HepG2 (cell line): ENCODE results near the gene PGC. TPM values are rescaled to one million over a fixed set of nuclear protein-coding genes. Genes with fewer than 3 reads are reported as not detected.

ENCODE experiments used
- ATAC-seq: fragments of 200-7000 bp; cut with Tn5 transposase; 3 replicates; pipeline ENCODE4 v1.9.1; 2020; ENCODE audit warnings: mild to moderate bottlenecking, moderate library complexity
- BruUV-seq: library from RNA; stranded (reverse); fragments of 400-500 nt; replicated peaks from 2 replicates; lab custom pipeline; 2021; lab: Mats Ljungman, UMichigan
- CTCF ChIA-PET: fragments of 300-600 bp; formaldehyde crosslinking; extraction: SDS; loops from one replicate; lab custom pipeline; 2021; ENCODE audit warnings: low total read pairs, inconsistent platforms, low intra/inter-chr PET ratio; lab: Yijun Ruan, JAX
- POLR2A ChIA-PET: fragments of 350-600 bp; sonication (Branson Sonifier 250); formaldehyde crosslinking; loops from one replicate; lab custom pipeline; 2020; ENCODE audit warnings: antibody characterized with exemption, inconsistent platforms; lab: Yijun Ruan, JAX
- DNase-seq: peaks from one replicate; pipeline ENCODE4 v3.0.0-alpha.2; 2015; ENCODE audit warnings: low spot score
- FAIRE-seq: peaks from 3 replicates; lab custom pipeline; 2011; peaks lifted over from hg19 to GRCh38; lab: Jason Lieb, UNC
- H2AFZ ChIP-seq: one replicate; pipeline ENCODE4 v1.6.1; 2011; ENCODE audit warnings: low read length, inconsistent platforms
- H3K27ac ChIP-seq: fragments of 300-600 bp; 3 replicates; pipeline ENCODE4 v1.8.0; 2011; ENCODE audit warnings: mixed run types, mild to moderate bottlenecking, mixed read lengths, low read length, inconsistent platforms; ENCODE audit not compliant: insufficient read depth; ENCODE audit errors: extremely low read length
- H3K27me3 ChIP-seq, 2 experiments: fragments of 200-600 bp in 1 of 2; 2 replicates in 1 of 2; 3 replicates in 1 of 2; pipeline versions ENCODE4 v1.6.0 to v1.8.0; 2011; ENCODE audit warnings: low read length in 2 of 2, mild to moderate bottlenecking in 2 of 2, moderate library complexity in 2 of 2, inconsistent platforms in 1 of 2; ENCODE audit not compliant: insufficient read depth in 2 of 2, control insufficient read depth in 1 of 2
- H3K36me3 ChIP-seq, 2 experiments: fragments of 200-600 bp in 1 of 2; replicated peaks in 1 of 2; 2 replicates in 1 of 2; 3 replicates in 1 of 2; pipeline versions ENCODE4 v1.5.1 to v1.8.0; 2011; ENCODE audit warnings: low read length in 2 of 2, inconsistent platforms in 1 of 2; ENCODE audit not compliant: insufficient read depth in 2 of 2, control insufficient read depth in 1 of 2
- H3K4me1 ChIP-seq: 2 replicates; pipeline ENCODE4 v1.5.1; 2012; ENCODE audit warnings: low read length, inconsistent platforms; ENCODE audit not compliant: insufficient read depth
- H3K4me2 ChIP-seq: 2 replicates; pipeline ENCODE4 v1.6.0; 2011; ENCODE audit warnings: low read depth, low read length, inconsistent platforms
- H3K4me3 ChIP-seq, 3 experiments: fragments of 200-600 bp in 1 of 3; sonication (generic), shearing (Covaris generic) in 1 of 3; replicated peaks in 1 of 3; 2 replicates each; pipeline ENCODE4 v1.5.1; 2011 to 2016; ENCODE audit warnings: low read length in 3 of 3, inconsistent platforms in 2 of 3, low read depth in 2 of 3, mild to moderate bottlenecking in 2 of 3, control low read depth in 1 of 3, mixed read lengths in 1 of 3; ENCODE audit not compliant: insufficient read depth in 1 of 3
- H3K79me2 ChIP-seq: one replicate; pipeline ENCODE4 v1.6.1; 2011; ENCODE audit warnings: low read length, inconsistent platforms; ENCODE audit not compliant: insufficient read depth
- H3K9ac ChIP-seq: 2 replicates; pipeline ENCODE4 v1.6.0; 2011; ENCODE audit warnings: mild to moderate bottlenecking, low read depth, low read length, inconsistent platforms; ENCODE audit not compliant: insufficient read depth
- H3K9me3 ChIP-seq: 2 replicates; pipeline ENCODE4 v1.5.1; 2012; ENCODE audit warnings: mild to moderate bottlenecking, low read length
- H4K20me1 ChIP-seq: 2 replicates; pipeline ENCODE4 v1.6.0; 2011; ENCODE audit warnings: inconsistent platforms, mild to moderate bottlenecking, low read length, moderate library complexity; ENCODE audit not compliant: insufficient read depth
- GPN1 ChIP-seq: sonication (generic); formaldehyde crosslinking; IDR thresholded peaks from 2 replicates; pipeline ENCODE4 v1.5.1; 2020; ENCODE audit warnings: missing genetic modification reagents, borderline replicate concordance
- ZFAT ChIP-seq: sonication (generic); formaldehyde crosslinking; conservative IDR thresholded peaks from 2 replicates; pipeline ENCODE4 v1.8.1; 2023; ENCODE audit warnings: missing genetic modification reagents, inconsistent platforms
- ZNF609 ChIP-seq: sonication (generic); formaldehyde crosslinking; IDR thresholded peaks from 2 replicates; pipeline ENCODE4 v1.4.0; 2020; ENCODE audit warnings: mild to moderate bottlenecking, missing genetic modification reagents, borderline replicate concordance
- WGBS: methylation state at CpG from one replicate; pipeline ENCODE4 v1.1.6; 2017; ENCODE audit warnings: low lambda C conversion rate; 5-methylcytosine and 5-hydroxymethylcytosine counted together
- in situ Hi-C: cut with HindIII; loops from 2 replicates; pipeline ENCODE4 v1.10.0; 2017; ENCODE audit warnings: low pct_unique_long_range_greater_than_20kb; ENCODE audit not compliant: extremely low pct_ligation_motif_present
- intact Hi-C: fragments of 100-400 bp; cut with micrococcal nuclease; formaldehyde crosslinking; loops from one replicate; pipeline ENCODE4 v1.10.0; 2022; ENCODE audit not compliant: unreplicated experiment
- polyA plus RNA-seq, 8 experiments: library from polyadenylated mRNA; depleted of rRNA in 3 of 8; stranded (reverse) in 7 of 8; unstranded in 1 of 8; fragments of >200 nt; fragmentation: Illumina TruSeq in 4 of 8; extraction: Trizol in 4 of 8; gene quantifications; 2 replicates each; pipeline versions ENCODE4 v1.2.1 to v1.2.3, GENCODE V29; 2011 to 2016; ENCODE audit warnings: low read depth in 4 of 8, missing spikeins in 1 of 8, mixed read lengths in 1 of 8; ENCODE audit not compliant: insufficient read depth in 1 of 8
- total RNA-seq, 5 experiments: library from RNA; depleted of rRNA; stranded (reverse); fragments of >200 nt; fragmentation: Illumina TruSeq; extraction: Trizol; gene quantifications; 2 replicates each; pipeline ENCODE4 v1.2.3, GENCODE V29; 2016; ENCODE audit warnings: low read depth in 1 of 5

The PGC gene
- total and polyA plus RNA-seq, 2 of the 13 experiments (the other 11 are each of a cell fraction or from before 2014, with no cell fraction given), result 426 to 502 TPM

GRCh38 chr6:41759106-41759904 is 12.1 kb upstream of the PGC start:
- Histone ChIP-seq H2AFZ (no peak overlapping the region), H3K9me3 (no peaks in the 10 kb centered on the region), H3K27me3 (no peaks in the 10 kb centered on the region), H3K4me1 (peaks cover 61% of the 10 kb centered on the region), H3K4me3 (no peak overlapping the region), H4K20me1 (no peaks in the 10 kb centered on the region), H3K36me3 (no peaks in the 10 kb centered on the region), H3K27ac (no peak overlapping the region), H3K4me2 (no peak overlapping the region), H3K9ac (no peak overlapping the region), H3K79me2 (no peaks in the 10 kb centered on the region)
- intact Hi-C loops, result no loop called here
- ATAC-seq, result no peak; the same call in 1 of the 3 replicates
- in situ Hi-C loops, result no loop called here
- no peak for DNase-seq
- WGBS, result 74% methylated on average over 12 of the region's 13 CpGs
- FAIRE-seq, result no peak
- TF ChIP-seq ZNF609 (CRISPR knock-in tag), result no peak
- no peak for TF ChIP-seq ZFAT (CRISPR knock-in tag)
- TF ChIP-seq GPN1 (CRISPR knock-in tag), result 0 out of 2 replicates have a peak, but pooled peaks have one; percentile 17
- CTCF ChIA-PET, result no interaction called here
- no TSS peak for BruUV-seq
- POLR2A ChIA-PET, result interaction anchor here (1.1 to 4.5 kb wide), 4 partner anchors 9 to 31 kb away, joined by 3 to 31 read pairs (median 6); no protein-coding TSS in a partner anchor
